PC-9 (cell line): ENCODE data around the gene RHBDD1.

ENCODE experiments used
- EZH2 ChIP-seq: fragments of 200-600 bp; sonication (generic); IDR thresholded peaks from 2 replicates; pipeline ENCODE4 v1.8.0; 2017; ENCODE audit warnings: antibody characterized with exemption, low read depth
- TF ChIP-seq, protein P1 (sequence below): fragments of 200-600 bp; sonication (generic); conservative IDR thresholded peaks from 2 replicates; pipeline ENCODE4 v1.6.1; 2017; ENCODE audit warnings: mixed run types, antibody characterized with exemption, mild to moderate bottlenecking, moderate library complexity

DNA sequence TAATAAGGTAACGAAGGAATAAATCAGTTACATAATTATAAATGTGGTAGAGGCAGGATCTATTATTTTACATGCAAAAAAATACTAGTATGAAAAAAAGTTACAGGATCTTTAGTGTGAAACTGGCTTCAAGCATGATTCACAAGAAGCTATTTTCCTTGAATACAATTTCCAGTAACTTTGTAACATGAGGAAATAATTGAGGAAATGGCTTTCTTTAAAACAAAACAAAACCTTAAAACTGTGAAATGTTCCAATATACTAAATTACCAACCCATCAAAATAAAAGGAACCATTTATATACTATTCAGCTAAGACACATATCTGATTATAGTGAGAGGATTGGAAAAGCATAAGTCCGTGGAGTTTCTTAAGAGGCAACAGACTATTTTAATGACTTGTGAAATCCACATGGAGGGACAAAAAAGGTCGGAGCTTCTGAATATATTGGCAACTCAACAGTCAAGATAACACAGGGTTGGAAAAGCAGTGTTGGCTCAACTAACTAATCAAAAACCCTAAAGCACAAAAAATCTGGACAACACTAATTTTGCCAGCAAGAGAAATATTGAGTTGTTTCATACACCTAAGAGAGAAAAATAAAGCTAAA, 46.9 kb upstream of the RHBDD1 start:
- TF ChIP-seq EZH2 = no peak
- TF ChIP-seq, protein P1, sequence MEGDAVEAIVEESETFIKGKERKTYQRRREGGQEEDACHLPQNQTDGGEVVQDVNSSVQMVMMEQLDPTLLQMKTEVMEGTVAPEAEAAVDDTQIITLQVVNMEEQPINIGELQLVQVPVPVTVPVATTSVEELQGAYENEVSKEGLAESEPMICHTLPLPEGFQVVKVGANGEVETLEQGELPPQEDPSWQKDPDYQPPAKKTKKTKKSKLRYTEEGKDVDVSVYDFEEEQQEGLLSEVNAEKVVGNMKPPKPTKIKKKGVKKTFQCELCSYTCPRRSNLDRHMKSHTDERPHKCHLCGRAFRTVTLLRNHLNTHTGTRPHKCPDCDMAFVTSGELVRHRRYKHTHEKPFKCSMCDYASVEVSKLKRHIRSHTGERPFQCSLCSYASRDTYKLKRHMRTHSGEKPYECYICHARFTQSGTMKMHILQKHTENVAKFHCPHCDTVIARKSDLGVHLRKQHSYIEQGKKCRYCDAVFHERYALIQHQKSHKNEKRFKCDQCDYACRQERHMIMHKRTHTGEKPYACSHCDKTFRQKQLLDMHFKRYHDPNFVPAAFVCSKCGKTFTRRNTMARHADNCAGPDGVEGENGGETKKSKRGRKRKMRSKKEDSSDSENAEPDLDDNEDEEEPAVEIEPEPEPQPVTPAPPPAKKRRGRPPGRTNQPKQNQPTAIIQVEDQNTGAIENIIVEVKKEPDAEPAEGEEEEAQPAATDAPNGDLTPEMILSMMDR = no peak
